Mesothelial cell of epicardium (in vitro differentiated cells): ENCODE results near the gene KRTAP4-1. TPM values are rescaled to one million over a fixed set of nuclear protein-coding genes. Genes with fewer than 3 reads are reported as not detected.

Source experiments
- DNase-seq, 2 experiments: peaks; one replicate each; pipeline ENCODE4 v3.0.0; 2021; ENCODE audit warnings: low spot score in 2 of 2; ENCODE audit not compliant: unreplicated experiment in 2 of 2
- H3K27ac Mint-ChIP-seq: 2 replicates; pipeline ENCODE4 v1.8.0; 2021; ENCODE audit warnings: mixed read lengths
- H3K27me3 Mint-ChIP-seq: 2 replicates; pipeline ENCODE4 v1.8.0; 2021; ENCODE audit warnings: low read depth, mixed read lengths
- H3K36me3 Mint-ChIP-seq: 2 replicates; pipeline ENCODE4 v1.8.0; 2021; ENCODE audit warnings: mixed read lengths
- H3K4me1 Mint-ChIP-seq: 2 replicates; pipeline ENCODE4 v1.8.0; 2021; ENCODE audit warnings: mixed read lengths
- H3K4me3 Mint-ChIP-seq: 2 replicates; pipeline ENCODE4 v1.8.0; 2021; ENCODE audit warnings: mild to moderate bottlenecking, moderate library complexity, mixed read lengths
- H3K9me3 Mint-ChIP-seq: 2 replicates; pipeline ENCODE4 v1.8.0; 2021; ENCODE audit warnings: mixed read lengths
- CTCF ChIP-seq: fragments of 200-600 bp; sonication (generic); IDR thresholded peaks from one replicate; pipeline ENCODE4 v1.5.0; 2021; ENCODE audit warnings: antibody characterized with exemption; ENCODE audit not compliant: unreplicated experiment
- total RNA-seq: library from RNA; stranded (reverse); gene quantifications from 3 replicates; pipeline ENCODE4 v1.2.1, GENCODE V29; 2021

Gene KRTAP4-1
- total RNA-seq, 1 donor from 2014 or later = not detected

- Mint-ChIP-seq H3K4me1 (peaks cover 5% of the 10 kb centered on the region), H3K27ac (no peak overlapping the region), H3K4me3 (no peak overlapping the region), H3K9me3 (no peaks in the 10 kb centered on the region), H3K27me3 (no peaks in the 10 kb centered on the region), H3K36me3 (no peaks in the 10 kb centered on the region)
- no peak for DNase-seq
- TF ChIP-seq CTCF = no peak
Observed at GRCh38 chr17:41178341-41178740, 6.4 kb downstream of the KRTAP4-1 start.

GRCh38 chr17:41177727-41178271, 6.9 kb downstream of the KRTAP4-1 start, which contains the start of gene KRTAP4-2:
TSS of gene KRTAP4-2 (minus strand) at chr17:41178221. CDS start at chr17:41178164, 57 bp downstream.
- Mint-ChIP-seq H3K36me3 (no peaks in the 10 kb centered on the region), H3K27ac (no peak within 1 kb of the TSS), H3K9me3 (no peaks in the 10 kb centered on the region), H3K4me3 (no peak within 1 kb of the TSS), H3K4me1 (peaks cover 5% of the 10 kb centered on the region), H3K27me3 (no peaks in the 10 kb centered on the region)
- no peak for TF ChIP-seq CTCF
- DNase-seq = no peak

- H3K9me3 Mint-ChIP-seq = no peaks in the 10 kb centered on the region
Observed at GRCh38 chr17:41176744-41177387, 7.8 kb downstream of the KRTAP4-1 start.

GRCh38 chr17:41171886-41172285, 12.8 kb downstream of the KRTAP4-1 start:
- Mint-ChIP-seq H3K36me3 (no peaks in the 10 kb centered on the region), H3K27me3 (peaks cover 5% of the 10 kb centered on the region), H3K27ac (no peak overlapping the region), H3K4me1 (peaks cover 2% of the 10 kb centered on the region), H3K9me3 (no peaks in the 10 kb centered on the region), H3K4me3 (no peak overlapping the region)
- TF ChIP-seq CTCF = no peak
- no peak for DNase-seq

More at GRCh38 chr17:41176744-41177387, 7.8 kb downstream of the KRTAP4-1 start:
- H3K27me3 Mint-ChIP-seq = no peaks in the 10 kb centered on the region
- H3K4me1 Mint-ChIP-seq = peaks cover 3% of the 10 kb centered on the region
- no peak overlapping the region for H3K27ac Mint-ChIP-seq
- no peaks in the 10 kb centered on the region for H3K36me3 Mint-ChIP-seq
- no peak overlapping the region for H3K4me3 Mint-ChIP-seq
- TF ChIP-seq CTCF = no peak
- DNase-seq = no peak

GRCh38 chr17:41168121-41168520, 16.6 kb downstream of the KRTAP4-1 start, which contains the start of gene KRTAP4-3:
TSS of gene KRTAP4-3 (minus strand) at chr17:41168221. CDS start at chr17:41168172, 49 bp downstream.
- H3K4me3 Mint-ChIP-seq = no peak within 1 kb of the TSS
- H3K9me3 Mint-ChIP-seq = no peaks in the 10 kb centered on the region
- H3K4me1 Mint-ChIP-seq = no peaks in the 10 kb centered on the region
- no peaks in the 10 kb centered on the region for H3K36me3 Mint-ChIP-seq
- no peak within 1 kb of the TSS for H3K27ac Mint-ChIP-seq
- peaks cover 5% of the 10 kb centered on the region for H3K27me3 Mint-ChIP-seq
- TF ChIP-seq CTCF = no peak
- DNase-seq = no peak
